SJCRH30 (cell line): ENCODE results near the gene G6PC3. TPM values are rescaled to one million over a fixed set of nuclear protein-coding genes. Genes with fewer than 3 reads are reported as not detected.
"Not testable (repeated sequence)": the region's sequence is repeated elsewhere in the genome, so short reads cannot be mapped to it uniquely, and the experiment has no call there.

ENCODE experiments used
- DNase-seq, 2 experiments: peaks; one replicate each; pipeline ENCODE4 v3.0.0-alpha.2; 2015 to 2020
- H3K27ac ChIP-seq: fragments of 250-450 bp; sonication (Bioruptor Pico); 2 replicates; pipeline ENCODE4 v1.5.1; 2020; ENCODE audit warnings: mild to moderate bottlenecking, moderate library complexity
- H3K27me3 ChIP-seq: fragments of 250-450 bp; sonication (Bioruptor Pico); 2 replicates; pipeline ENCODE4 v1.5.1; 2020; ENCODE audit warnings: mild to moderate bottlenecking, moderate library complexity
- H3K36me3 ChIP-seq: fragments of 250-450 bp; sonication (Bioruptor Pico); 2 replicates; pipeline ENCODE4 v1.5.1; 2020; ENCODE audit warnings: mild to moderate bottlenecking, moderate library complexity
- H3K4me1 ChIP-seq: fragments of 250-450 bp; sonication (Bioruptor Pico); 2 replicates; pipeline ENCODE4 v1.5.1; 2020; ENCODE audit warnings: mild to moderate bottlenecking, moderate library complexity
- H3K4me3 ChIP-seq: fragments of 250-450 bp; sonication (Bioruptor Pico); 2 replicates; pipeline ENCODE4 v1.5.1; 2020; ENCODE audit warnings: mild to moderate bottlenecking, moderate library complexity
- H3K9me3 ChIP-seq: fragments of 250-450 bp; sonication (Bioruptor Pico); replicated peaks from 2 replicates; pipeline ENCODE4 v1.5.1; 2020; ENCODE audit warnings: mild to moderate bottlenecking, moderate library complexity
- total RNA-seq: library from RNA; depleted of rRNA; stranded (reverse); fragments of >200 nt; shearing (Covaris generic); gene quantifications from 2 replicates; pipeline ENCODE4 v1.2.3, GENCODE V29; 2014; rRNA removed

The G6PC3 gene
- total RNA-seq: 34.6 and 37.3 TPM in 2 replicates

- Histone ChIP-seq H3K36me3 (peaks cover 6% of the 10 kb centered on the region), H3K9me3 (no peaks in the 10 kb centered on the region), H3K27ac (peak within 1 kb of the TSS; percentile 86), H3K4me1 (peaks cover 5% of the 10 kb centered on the region; the same call in 1 of the 2 replicates), H3K4me3 (peak within 1 kb of the TSS; percentile 72), H3K27me3 (no peaks in the 10 kb centered on the region)
- DNase-seq: peak; percentile 99
These were observed at the start of gene G6PC3 for GRCh38 chr17:44070455-44071197. Gene G6PC3 (plus strand): TSS chr17:44070735. CDS start chr17:44070966, 231 bp downstream.

GRCh38 chr17:44021227-44021626, 49.3 kb upstream of the G6PC3 start:
- DNase-seq, H3K27ac ChIP-seq, H3K27me3 ChIP-seq, H3K9me3 ChIP-seq, H3K36me3 ChIP-seq, H3K4me3 ChIP-seq: not testable (repeated sequence)
- H3K4me1 ChIP-seq: peaks cover 15% of the 10 kb centered on the region

- Histone ChIP-seq H3K27ac (no peak overlapping the region), H3K4me1 (peaks cover 15% of the 10 kb centered on the region), H3K27me3 (no peaks in the 10 kb centered on the region), H3K9me3 (no peaks in the 10 kb centered on the region), H3K36me3 (no peaks in the 10 kb centered on the region), H3K4me3 (no peak overlapping the region)
- DNase-seq: no peak
These were observed 48.3 kb upstream of the G6PC3 start for GRCh38 chr17:44022246-44022645.

GRCh38 chr17:44023545-44024270, 46.8 kb upstream of the G6PC3 start:
- Histone ChIP-seq H3K27ac (no peak overlapping the region), H3K4me1 (peaks cover 15% of the 10 kb centered on the region), H3K4me3 (no peak overlapping the region), H3K9me3 (no peaks in the 10 kb centered on the region), H3K27me3 (no peaks in the 10 kb centered on the region), H3K36me3 (no peaks in the 10 kb centered on the region)
- DNase-seq: no peak

- Histone ChIP-seq H3K4me3 (no peak overlapping the region), H3K27me3 (no peaks in the 10 kb centered on the region), H3K27ac (no peak overlapping the region), H3K4me1 (peaks cover 15% of the 10 kb centered on the region), H3K9me3 (no peaks in the 10 kb centered on the region), H3K36me3 (0 out of 2 replicates have a peak, but pooled peaks cover under 1% of the 10 kb centered on the region)
- DNase-seq: peak; percentile 51 to 63
These were observed 46.3 kb upstream of the G6PC3 start for GRCh38 chr17:44024271-44024663.

- peak in 1 of 2 experiments; percentile 35 for DNase-seq
- no peak overlapping the region for H3K4me3 ChIP-seq
- no peaks in the 10 kb centered on the region for H3K9me3 ChIP-seq
- 0 out of 2 replicates have a peak, but pooled peaks cover 6% of the 10 kb centered on the region for H3K36me3 ChIP-seq
- no peak overlapping the region for H3K27ac ChIP-seq
- H3K27me3 ChIP-seq: no peaks in the 10 kb centered on the region
- peaks cover 15% of the 10 kb centered on the region for H3K4me1 ChIP-seq
These were observed 45.7 kb upstream of the G6PC3 start for GRCh38 chr17:44024853-44025252.

- Histone ChIP-seq H3K4me1 (peaks cover 6% of the 10 kb centered on the region), H3K36me3 (peaks cover 30% of the 10 kb centered on the region), H3K9me3 (no peaks in the 10 kb centered on the region), H3K27ac (no peak overlapping the region), H3K4me3 (no peak overlapping the region), H3K27me3 (no peaks in the 10 kb centered on the region)
- DNase-seq: no peak
These were observed 40.8 kb upstream of the G6PC3 start for GRCh38 chr17:44029736-44030135.

GRCh38 chr17:44030482-44030881, 40.1 kb upstream of the G6PC3 start:
- H3K27ac ChIP-seq: no peak overlapping the region
- H3K4me3 ChIP-seq: no peak overlapping the region
- no peaks in the 10 kb centered on the region for H3K9me3 ChIP-seq
- no peaks in the 10 kb centered on the region for H3K4me1 ChIP-seq
- peaks cover 30% of the 10 kb centered on the region for H3K36me3 ChIP-seq
- DNase-seq: no peak
- no peaks in the 10 kb centered on the region for H3K27me3 ChIP-seq

GRCh38 chr17:44033861-44034408, 36.6 kb upstream of the G6PC3 start:
- H3K27ac ChIP-seq: no peak overlapping the region
- DNase-seq: no peak
- H3K4me1 ChIP-seq: no peaks in the 10 kb centered on the region
- no peaks in the 10 kb centered on the region for H3K9me3 ChIP-seq
- H3K27me3 ChIP-seq: no peaks in the 10 kb centered on the region
- peaks cover 57% of the 10 kb centered on the region for H3K36me3 ChIP-seq
- H3K4me3 ChIP-seq: no peak overlapping the region

- H3K27me3 ChIP-seq, DNase-seq, H3K9me3 ChIP-seq, H3K27ac ChIP-seq, H3K4me3 ChIP-seq, H3K4me1 ChIP-seq: not testable (repeated sequence)
- peaks cover 58% of the 10 kb centered on the region for H3K36me3 ChIP-seq
These were observed 35.8 kb upstream of the G6PC3 start for GRCh38 chr17:44034688-44035087.

GRCh38 chr17:44037471-44037870, 33.1 kb upstream of the G6PC3 start:
- DNase-seq: no peak
- Histone ChIP-seq H3K36me3 (peaks cover 59% of the 10 kb centered on the region), H3K27ac (no peak overlapping the region), H3K4me1 (no peaks in the 10 kb centered on the region), H3K9me3 (no peaks in the 10 kb centered on the region), H3K4me3 (no peak overlapping the region), H3K27me3 (no peaks in the 10 kb centered on the region)

- Histone ChIP-seq H3K4me1 (no peaks in the 10 kb centered on the region), H3K9me3 (no peaks in the 10 kb centered on the region), H3K27ac (no peak overlapping the region), H3K27me3 (no peaks in the 10 kb centered on the region), H3K4me3 (no peak overlapping the region), H3K36me3 (peaks cover 55% of the 10 kb centered on the region)
- DNase-seq: no peak
These were observed 31.9 kb upstream of the G6PC3 start for GRCh38 chr17:44038604-44039011.

GRCh38 chr17:44039829-44040635, 30.5 kb upstream of the G6PC3 start:
- H3K9me3 ChIP-seq: no peaks in the 10 kb centered on the region
- no peaks in the 10 kb centered on the region for H3K27me3 ChIP-seq
- H3K36me3 ChIP-seq: peaks cover 49% of the 10 kb centered on the region
- H3K4me3 ChIP-seq: no peak overlapping the region
- no peaks in the 10 kb centered on the region for H3K4me1 ChIP-seq
- H3K27ac ChIP-seq: no peak overlapping the region
- DNase-seq: no peak

- no peak overlapping the region for H3K27ac ChIP-seq
- no peaks in the 10 kb centered on the region for H3K4me1 ChIP-seq
- H3K4me3 ChIP-seq: no peak overlapping the region
- H3K36me3 ChIP-seq: peaks cover 43% of the 10 kb centered on the region
- H3K9me3 ChIP-seq: no peaks in the 10 kb centered on the region
- no peaks in the 10 kb centered on the region for H3K27me3 ChIP-seq
- no peak for DNase-seq
These were observed 27.3 kb upstream of the G6PC3 start for GRCh38 chr17:44043272-44043696.
